Esophagus muscularis mucosa (tissue), 4 donors: ENCODE measurements around the gene IL37.
"Not testable (repeated sequence)": the region's sequence is repeated elsewhere in the genome, so short reads cannot be mapped to it uniquely, and the experiment has no call there.

Experiments
- EP300 ChIP-seq: sonication (generic); formaldehyde crosslinking; IDR thresholded peaks from one replicate; pipeline ENCODE4 v1.6.1; 2017; ENCODE audit warnings: antibody characterized with exemption
- POLR2AphosphoS5 ChIP-seq, 2 donors: sonication (generic); formaldehyde crosslinking; IDR thresholded peaks; one replicate each; pipeline ENCODE4 v1.6.1; 2017; ENCODE audit warnings: antibody characterized with exemption in 2 of 2
- TF ChIP-seq, protein P1 (sequence below), 3 experiments: fragments of 200-600 bp in 2 of 3; fragments of 450-650 bp in 1 of 3; sonication (generic) in 2 of 3; IDR thresholded peaks; one replicate each; pipeline ENCODE4 v1.5.1; 2017 to 2019; ENCODE audit warnings: antibody characterized with exemption in 3 of 3, mild to moderate bottlenecking in 2 of 3, moderate library complexity in 1 of 3

DNA sequence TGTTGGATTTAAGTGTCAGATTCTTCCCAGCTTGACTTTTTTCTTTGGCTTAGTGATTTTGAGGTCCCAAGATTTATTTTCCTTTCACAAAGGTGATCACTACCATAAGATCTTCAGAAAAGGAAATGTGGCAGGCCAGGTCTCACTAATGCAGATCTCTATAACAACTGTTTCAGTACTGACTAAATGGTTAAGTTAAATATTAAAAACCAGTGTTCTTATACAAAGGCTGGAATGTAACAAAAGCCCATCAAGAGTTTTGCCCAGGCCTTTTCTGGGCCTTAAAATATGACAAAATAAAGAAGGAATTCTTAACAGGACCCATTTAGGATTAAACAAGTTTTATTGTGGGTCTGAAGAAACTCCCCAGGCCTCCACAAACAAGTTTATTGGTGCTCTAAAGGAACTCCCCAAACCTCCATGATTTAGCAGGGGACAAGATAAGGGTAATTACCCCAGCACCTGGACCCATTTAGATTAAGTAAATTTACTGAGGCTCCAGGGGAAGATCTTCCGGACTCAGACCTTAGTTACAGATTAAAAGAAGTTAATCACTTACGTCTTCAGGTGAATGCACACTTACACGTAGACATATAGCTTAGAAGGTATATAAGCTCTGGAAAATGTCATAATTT, 9.4 kb upstream of the IL37 start:
- TF ChIP-seq, protein P1, sequence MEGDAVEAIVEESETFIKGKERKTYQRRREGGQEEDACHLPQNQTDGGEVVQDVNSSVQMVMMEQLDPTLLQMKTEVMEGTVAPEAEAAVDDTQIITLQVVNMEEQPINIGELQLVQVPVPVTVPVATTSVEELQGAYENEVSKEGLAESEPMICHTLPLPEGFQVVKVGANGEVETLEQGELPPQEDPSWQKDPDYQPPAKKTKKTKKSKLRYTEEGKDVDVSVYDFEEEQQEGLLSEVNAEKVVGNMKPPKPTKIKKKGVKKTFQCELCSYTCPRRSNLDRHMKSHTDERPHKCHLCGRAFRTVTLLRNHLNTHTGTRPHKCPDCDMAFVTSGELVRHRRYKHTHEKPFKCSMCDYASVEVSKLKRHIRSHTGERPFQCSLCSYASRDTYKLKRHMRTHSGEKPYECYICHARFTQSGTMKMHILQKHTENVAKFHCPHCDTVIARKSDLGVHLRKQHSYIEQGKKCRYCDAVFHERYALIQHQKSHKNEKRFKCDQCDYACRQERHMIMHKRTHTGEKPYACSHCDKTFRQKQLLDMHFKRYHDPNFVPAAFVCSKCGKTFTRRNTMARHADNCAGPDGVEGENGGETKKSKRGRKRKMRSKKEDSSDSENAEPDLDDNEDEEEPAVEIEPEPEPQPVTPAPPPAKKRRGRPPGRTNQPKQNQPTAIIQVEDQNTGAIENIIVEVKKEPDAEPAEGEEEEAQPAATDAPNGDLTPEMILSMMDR (IDR thresholded peaks at IDR 0.05), result not testable (repeated sequence)
- not testable (repeated sequence) for TF ChIP-seq EP300; POLR2AphosphoS5 (IDR thresholded peaks at IDR 0.05)
